ENCODE data around the gene AGPAT1.
"Not testable (repeated sequence)": the region's sequence is repeated elsewhere in the genome, so short reads cannot be mapped to it uniquely, and the experiment has no call there.

The AGPAT1 gene

DNA sequence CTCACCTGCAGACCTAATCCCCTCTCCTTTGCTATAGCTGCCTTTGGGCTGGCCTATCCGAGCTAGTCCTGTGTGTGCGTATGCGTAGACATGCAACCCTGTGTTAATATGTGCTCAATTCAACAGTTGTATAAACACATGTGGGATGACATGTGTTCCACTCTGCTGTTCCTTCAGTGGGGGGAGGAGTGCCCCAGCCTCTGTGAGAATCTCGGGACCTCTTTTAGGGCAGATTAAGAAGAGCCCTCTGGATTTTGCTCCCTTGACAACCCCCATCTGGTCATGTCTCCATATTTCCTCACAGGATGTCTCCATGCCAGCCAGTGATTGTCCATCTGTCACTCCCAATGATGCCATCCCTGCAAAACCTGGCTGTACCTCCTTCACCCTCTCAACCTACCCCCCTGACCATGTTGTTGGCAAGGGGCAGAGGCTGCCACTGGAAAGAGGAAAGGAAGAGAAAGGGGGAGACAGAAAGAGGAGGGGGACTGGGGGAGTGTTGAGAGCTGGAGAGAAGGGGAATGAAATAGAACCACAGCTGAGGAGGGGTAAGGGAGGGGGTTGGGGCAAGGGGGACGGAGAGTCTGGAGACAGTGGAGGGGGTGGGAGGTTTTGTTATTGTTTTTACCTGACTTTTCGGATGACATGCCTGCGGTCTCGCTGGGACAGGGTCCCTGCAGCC is 24.6 kb downstream of the AGPAT1 start:
- H3K4me3 ChIP-seq (ENCODE audit: low read depth, low read length) = no peak overlapping the region

DNA sequence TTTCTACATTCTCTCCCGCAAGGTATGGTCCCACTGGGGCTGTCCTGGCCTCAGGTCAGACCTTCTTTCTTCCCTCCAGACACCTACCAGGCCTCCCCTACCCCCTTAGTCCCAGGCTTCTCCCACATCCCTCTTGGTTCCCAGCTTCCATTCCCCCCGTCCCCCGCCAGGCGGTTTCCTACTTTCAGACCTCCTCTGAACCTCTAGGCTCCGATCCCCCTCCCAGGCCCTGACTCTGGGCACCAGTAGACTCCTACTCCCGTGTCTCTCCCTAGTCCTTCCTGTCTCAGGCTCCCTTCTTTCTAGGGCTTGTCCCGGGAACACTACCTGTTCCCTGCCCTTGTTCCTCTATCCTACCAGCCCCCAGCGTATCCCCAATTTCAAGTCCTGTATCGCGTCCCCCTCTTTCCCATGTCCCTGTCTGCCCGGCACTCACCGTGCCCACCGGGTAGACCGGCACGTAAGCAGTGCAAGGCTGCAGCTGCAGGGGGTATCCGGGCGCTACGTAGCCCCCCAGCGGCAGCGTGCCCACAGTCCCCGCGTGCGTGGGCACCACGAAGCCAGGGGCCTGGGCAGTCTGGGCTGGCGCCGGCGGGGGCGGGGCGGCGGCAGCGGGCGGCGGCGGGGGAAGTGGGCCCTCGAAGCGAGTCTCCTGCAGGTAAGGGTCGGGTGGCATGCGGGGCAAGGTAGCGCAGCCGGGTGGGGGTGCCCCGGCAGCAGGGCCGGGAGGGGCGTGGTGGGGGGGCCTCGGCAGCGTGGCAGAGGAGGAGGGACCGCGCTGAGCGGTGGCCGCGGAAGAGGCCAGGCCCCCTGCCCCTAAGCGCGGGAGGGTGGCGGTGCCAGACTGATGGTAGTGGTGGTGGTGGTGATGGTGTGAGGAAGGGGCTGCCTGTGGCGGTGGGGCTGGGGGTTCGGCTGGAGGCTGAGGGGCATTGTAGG is 25.7 kb downstream of the AGPAT1 start:
- H3K4me3 ChIP-seq (ENCODE audit: low read depth, low read length) = peak overlapping the region; percentile 25

- H3K4me3 ChIP-seq (ENCODE audit: low read depth, low read length) = peak overlapping the region; percentile 36
Measured at GRCh38 chr6:32149092-32149755, 26.7 kb downstream of the AGPAT1 start.

DNA sequence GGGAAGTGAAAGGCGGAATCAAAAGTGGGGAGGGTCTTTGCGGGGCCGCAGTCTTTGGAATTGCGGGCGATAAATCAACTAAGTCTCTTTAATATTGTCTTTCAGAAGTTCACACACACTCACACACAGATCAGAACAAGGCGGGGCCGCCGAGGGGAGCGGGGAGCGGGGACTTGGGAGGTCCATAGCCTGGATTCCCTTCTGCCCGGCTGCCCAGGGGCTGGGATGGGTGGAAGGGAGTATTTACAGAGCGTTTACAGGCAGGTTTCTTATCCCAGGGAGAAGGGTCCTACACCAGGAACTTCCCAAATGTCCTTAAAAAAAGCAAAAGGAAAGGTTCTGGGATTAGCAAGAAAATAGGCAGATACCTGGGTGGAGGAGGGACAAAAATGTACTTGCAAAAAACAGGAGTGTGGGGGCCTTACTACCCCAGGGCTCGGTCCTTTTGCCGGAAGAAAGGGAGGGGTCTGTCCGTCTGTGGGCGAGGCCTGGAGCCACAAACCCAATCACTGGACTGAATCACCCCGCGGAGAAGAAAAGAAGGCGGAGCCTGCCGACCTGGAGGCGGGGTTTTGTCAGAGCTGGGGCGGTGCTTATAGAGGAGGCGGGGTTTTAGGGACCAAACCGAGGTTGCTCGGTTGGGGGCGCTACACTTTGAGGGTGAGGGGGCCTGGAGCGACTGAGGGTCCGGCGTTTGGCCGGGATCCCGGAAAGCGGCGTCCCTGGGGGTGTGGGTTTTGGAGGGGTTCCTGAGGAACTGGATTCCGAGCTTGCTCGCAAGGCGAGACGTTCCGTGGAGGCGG is 27.4 kb downstream of the AGPAT1 start:
- H3K4me3 ChIP-seq (ENCODE audit: low read depth, low read length) = peak overlapping the region; percentile 36

DNA sequence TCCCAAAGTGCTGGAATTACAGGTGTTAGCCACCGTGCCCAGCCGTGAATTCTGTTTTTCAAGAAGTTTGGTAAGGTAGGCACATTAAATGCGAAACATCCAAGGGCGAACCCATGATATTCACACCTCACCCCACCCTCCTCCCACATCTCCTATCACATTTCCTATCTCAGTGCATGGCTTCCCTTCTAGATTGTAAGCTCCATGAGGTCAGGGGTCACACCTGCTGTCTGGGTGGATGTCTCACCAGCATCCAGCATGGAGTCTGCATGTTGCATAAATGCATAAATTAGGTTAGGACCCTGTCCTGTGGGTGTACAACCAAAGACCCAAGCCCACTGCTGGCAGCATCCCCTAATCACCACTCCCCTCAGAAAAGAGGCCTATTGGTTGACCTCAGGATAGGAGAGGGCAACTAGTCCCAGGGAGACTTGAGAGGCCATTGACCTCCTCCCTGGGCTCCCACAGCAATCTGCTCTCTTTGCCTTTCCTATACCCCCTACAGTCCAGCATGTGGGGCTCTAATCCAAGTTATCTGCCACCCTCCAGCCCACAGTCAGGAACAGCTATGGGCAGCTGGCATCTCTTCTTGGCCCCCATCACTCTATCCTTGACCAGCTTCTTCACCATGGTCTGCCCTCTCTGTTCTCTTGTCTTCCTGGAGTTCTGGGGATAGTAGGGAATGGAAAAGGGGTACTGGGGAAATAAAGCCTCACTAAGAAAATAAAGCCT is 28.3 kb downstream of the AGPAT1 start:
- H3K4me3 ChIP-seq (ENCODE audit: low read depth, low read length) = no peak overlapping the region

DNA sequence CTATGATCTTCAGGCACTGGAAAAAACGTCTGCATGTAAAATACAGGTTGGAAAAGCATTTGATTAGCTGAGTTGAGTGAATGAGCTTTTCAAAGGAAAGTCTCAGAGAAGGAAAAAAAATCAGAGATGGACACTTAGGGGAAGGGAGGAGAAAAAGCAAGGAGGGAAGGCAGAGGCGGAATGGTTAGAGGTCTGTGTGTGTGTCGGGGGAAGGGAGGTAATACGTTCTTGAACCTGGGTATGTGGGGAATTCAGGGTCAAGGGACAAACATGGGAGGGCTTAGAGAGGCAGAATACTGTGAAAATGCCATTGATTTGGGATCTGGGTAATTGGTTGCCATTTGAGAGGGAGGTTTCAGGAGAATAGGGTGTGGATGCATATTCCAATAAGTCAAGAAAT is 29.2 kb downstream of the AGPAT1 start:
- no peak overlapping the region for H3K4me3 ChIP-seq (ENCODE audit: low read depth, low read length)

- H3K4me3 ChIP-seq (ENCODE audit: low read depth, low read length) = no peak overlapping the region
Measured at GRCh38 chr6:32146287-32146686, 29.6 kb downstream of the AGPAT1 start.

- not testable (repeated sequence) for H3K4me3 ChIP-seq (ENCODE audit: low read depth, low read length)
Measured at GRCh38 chr6:32144238-32144637, 31.6 kb downstream of the AGPAT1 start.

GRCh38 chr6:32140420-32141046 is 35.4 kb downstream of the AGPAT1 start:
- H3K4me3 ChIP-seq (ENCODE audit: low read depth, low read length) = no peak overlapping the region

GRCh38 chr6:32139590-32139989 is 36.3 kb downstream of the AGPAT1 start:
- H3K4me3 ChIP-seq (ENCODE audit: low read depth, low read length) = no peak overlapping the region

DNA sequence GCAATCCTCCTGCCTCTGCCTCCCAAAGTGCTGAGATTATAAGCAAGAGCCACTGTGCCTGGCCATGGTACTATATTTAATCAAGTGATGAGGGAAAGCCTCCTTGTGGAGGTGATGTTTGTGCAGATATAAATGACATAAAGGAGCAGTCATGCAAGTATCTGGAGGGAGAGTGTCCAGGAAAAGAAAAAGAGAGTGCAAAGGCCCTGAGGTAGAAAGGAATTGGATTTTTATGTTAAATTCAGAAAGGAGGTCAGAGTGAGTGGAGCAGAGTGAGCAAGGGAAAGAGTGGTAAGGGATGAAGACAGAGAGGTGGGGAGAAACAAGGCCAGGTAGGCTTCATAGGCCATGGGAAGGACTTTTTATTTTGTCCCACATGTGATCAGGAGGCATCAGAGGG is 38.4 kb downstream of the AGPAT1 start:
- H3K4me3 ChIP-seq (ENCODE audit: low read depth, low read length) = no peak overlapping the region

DNA sequence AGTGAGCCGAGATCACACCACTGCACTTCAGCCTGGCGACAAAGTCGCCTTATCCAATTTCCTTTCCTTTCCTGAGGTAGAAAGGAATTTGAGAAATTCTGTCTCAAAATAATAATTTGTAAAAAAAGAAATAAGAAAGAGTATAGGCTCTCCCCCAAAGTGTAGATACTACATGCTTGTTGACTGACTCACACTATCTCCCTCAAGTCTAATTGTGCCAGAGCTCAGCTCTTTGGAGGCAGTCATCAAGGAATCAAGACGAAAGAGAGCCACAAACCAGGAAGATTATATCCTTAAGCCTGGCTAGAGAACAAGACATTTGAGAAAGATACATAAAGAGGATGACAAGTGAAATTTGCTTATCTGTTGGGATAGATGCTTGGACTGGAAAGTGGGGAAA is 42.1 kb downstream of the AGPAT1 start:
- no peak overlapping the region for H3K4me3 ChIP-seq (ENCODE audit: low read depth, low read length)

DNA sequence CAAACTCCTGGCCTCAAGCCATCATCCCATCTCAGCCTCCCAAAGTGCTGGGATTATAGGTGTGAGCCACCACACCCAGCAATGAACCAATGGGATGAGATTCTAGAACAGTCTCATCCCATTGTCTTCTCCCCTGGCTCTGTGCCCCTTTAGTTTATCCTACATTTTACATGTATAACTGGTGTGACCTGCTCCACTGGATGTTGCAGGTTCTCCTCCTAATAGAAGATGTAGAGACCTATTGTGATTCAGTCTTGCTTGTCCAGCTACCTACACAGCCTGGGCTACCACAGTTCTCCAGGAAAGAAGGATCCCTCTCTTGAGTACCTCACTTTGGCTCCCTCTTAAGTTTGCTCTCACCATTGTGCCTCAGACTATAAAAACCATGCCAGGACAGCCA is 43.8 kb downstream of the AGPAT1 start:
- H3K4me3 ChIP-seq (ENCODE audit: low read depth, low read length) = no peak overlapping the region

- H3K4me3 ChIP-seq (ENCODE audit: low read depth, low read length) = no peak overlapping the region
Measured at GRCh38 chr6:32131439-32131948, 44.4 kb downstream of the AGPAT1 start.

GRCh38 chr6:32129297-32130088 is 46.4 kb downstream of the AGPAT1 start:
- peak overlapping the region; percentile 63 for H3K4me3 ChIP-seq (ENCODE audit: low read depth, low read length)

DNA sequence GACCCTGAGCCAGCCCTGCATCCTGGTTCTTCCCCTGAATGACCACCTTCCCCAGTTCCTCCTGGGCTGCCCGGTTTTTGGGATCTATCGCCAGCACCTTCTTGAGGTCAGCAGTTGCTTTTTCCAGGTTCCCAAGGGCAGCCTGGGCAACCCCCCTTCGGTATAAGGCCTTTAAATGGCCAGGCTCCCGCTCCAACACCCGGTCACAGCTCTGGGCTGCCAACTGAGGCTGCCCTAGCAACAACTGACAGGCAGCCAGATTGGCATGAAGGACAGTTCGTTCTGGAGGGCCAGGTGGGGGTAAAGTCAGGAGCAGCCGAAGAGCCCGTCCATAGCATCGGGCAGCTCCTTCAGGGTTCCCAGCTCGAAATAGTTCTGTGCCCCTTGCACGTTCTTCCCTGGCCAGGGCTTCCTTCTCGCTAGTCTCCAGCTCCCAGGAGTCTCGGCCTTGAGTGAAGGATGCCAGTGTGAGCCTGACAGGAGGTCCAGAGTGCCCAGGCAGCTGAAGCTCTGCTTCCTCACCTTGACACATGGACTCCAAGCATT is 47.1 kb downstream of the AGPAT1 start:
- H3K4me3 ChIP-seq (ENCODE audit: low read depth, low read length) = no peak overlapping the region

GRCh38 chr6:32127717-32128592 is 47.9 kb downstream of the AGPAT1 start, which contains the start of gene ATF6B:
Gene ATF6B (minus strand): TSS chr6:32128246. CDS start chr6:32128207, 39 bp downstream.
- H3K4me3 ChIP-seq (ENCODE audit: low read depth, low read length) = peak within 1 kb of the TSS; percentile 92

Measured in iPS-11a (cell line).